NCI-H1105 treated with DMSO at 0.1 percent for 48 hours (cell line): ENCODE measurements around the gene WWOX.
A peak's percentile ranks its signal among the peaks of the same experiment; 100 is the strongest.

Source experiments
- DNase-seq: peaks from one replicate; lab custom pipeline; 2025; lab: John Stamatoyannopoulos, UW

WWOX gene

DNA sequence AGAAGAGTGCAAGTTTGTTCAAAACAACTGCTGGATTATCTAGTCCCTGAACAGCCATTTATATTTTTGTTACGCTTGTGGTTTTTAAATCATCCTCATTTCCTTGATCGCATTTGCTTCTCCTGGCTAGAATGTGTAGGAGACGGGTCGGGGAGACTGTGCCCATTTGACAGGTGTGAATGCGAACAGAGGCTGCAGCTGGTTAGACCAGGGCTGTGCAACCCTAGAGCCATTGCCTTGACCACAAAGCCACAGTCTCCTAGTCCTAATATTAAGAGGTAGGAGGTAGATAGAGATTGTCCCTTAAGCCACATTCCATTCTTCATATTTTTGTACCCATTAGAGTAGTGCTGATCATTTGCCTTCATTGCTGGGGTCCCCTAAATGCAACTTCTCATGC, 639.1 kb downstream of the WWOX start:
- no peak for DNase-seq

DNA sequence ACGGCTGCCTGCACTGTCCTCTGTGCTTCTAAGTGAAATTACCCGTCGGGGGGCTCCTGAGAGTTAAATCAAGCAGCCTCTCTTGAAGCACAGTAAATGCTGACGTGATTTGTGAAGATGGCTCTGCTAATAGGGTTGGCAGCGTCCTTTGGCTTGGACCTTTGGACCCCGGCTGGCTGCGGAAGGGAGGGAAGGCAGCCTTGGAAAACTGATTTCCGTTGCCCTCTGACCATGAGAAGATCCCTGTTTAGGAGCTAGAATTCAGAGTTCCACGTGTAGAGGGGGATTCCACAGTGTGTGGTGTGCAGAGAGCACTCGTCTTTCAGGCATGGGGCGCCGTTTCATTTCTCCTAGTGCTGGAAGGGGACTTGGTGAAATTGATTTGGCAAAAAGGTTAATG, 640.8 kb downstream of the WWOX start:
- DNase-seq, result no peak

DNA sequence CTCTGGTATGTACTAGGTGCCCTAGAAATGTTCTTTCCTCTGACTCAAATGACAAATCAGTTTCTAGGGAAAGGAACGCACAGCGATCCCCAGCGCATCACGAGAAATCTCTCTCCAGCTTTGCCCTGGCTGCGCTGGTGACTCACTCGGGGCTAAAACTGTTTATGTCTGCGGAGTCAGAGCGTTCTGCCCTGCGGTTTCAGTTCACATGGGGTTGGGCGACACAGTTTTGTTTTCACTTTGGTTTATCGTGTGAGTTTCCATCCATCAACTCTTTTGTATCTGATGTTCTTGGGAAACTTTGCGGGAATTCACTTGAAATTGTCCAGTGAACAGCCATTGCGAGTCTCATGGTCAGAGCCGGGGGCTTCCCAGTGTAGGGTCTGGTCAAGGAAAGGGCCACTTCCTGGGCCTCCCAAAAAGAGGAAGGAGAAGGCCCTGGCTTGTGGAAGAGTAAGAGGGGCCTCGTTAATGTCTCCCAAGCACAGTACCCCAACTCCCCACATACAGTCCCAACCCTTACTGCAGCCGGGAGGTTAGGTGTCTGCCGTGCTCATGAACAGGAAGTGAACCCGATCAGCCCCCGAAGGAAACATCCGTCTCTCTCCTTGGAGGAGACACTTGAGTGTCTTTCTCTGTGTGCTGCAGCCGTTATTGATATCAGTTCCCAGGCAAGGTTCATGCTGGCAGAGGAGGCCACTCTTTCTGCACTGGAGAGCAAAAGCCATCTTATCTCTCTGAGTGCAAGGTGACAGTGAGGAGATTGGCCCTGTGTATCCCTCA, 643.2 kb downstream of the WWOX start:
- DNase-seq, result no peak

GRCh38 chr16:78743556-78743955, 644.1 kb downstream of the WWOX start:
- no peak for DNase-seq

DNA sequence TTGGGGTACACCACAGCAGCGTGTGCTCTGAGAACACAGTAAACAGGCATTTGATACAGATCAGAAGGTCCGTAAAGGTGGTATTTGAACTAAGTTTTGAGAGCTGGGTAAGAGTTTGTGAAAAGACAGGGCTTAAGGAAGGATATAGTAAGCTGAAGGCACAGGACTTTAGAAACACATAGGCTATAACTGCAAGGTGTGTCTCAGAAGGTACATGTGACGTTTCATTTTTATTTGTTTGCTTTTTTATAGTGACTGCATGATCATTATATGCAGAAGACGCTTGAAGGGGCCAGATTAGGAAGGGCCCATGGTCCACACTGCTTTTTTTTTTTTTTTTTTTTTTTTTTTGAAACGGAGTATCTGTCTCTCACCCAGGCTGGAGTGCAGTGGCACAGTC, 644.6 kb downstream of the WWOX start:
- no peak for DNase-seq

DNA sequence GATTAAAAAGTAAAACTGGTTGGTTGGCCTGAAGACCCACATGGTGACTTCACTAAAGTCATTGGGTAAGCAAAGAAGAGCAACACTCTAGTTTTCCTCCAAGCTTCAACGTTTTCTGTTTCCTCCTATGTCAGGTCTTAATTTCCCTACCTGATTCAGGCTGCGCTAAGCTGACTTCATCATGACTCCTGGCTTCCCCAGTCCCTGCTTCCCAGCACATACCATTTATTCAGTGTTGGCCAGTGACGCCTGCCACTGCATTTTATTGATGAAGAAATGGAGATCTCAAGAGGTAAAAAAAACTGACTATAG, 645.3 kb downstream of the WWOX start:
- DNase-seq, result no peak

DNA sequence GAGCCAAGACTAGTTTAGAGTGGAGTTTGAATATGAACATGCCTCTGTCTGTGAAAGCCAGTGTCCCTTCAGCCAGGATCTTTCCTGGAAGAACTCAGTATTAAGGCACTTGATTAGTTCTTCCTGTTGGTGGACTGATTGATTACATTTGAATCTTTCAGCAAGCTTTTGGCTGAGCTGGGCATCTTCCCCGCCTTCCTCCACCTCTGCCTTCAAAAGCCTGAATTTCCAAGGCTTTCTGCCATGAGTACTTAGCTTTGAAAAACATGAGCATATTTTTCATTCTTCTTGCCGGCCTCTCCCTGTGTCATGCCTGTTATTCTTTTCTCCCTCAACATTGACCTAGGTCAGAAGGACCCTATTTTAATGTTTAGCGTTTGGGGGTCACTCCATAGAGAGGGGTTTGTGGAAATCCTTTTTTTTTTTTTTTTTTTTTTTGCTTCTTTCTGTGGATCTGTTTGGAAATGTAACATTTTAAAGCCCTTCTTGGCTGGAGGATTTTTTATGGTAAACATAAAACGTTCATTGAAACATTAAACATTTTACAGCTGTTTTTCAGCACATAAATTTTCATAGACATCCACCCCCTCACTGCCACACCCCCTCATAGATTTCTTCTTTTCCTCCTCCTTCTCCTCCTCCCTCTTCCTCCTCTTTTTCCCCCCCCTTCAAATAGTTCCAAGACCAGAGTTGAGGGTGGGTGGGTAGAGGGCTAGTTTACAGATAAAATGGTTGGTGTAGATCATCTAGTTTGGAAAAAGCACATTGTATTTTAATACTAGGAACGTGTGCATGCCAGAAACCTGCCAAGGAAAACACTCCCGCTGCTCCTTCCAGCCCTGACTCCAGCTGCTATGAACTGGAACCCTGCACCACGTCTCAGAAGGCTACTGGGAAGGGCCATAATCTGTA, 645.9 kb downstream of the WWOX start:
- no peak for DNase-seq

- DNase-seq, result no peak
These were observed 647.3 kb downstream of the WWOX start for GRCh38 chr16:78746718-78747117.

GRCh38 chr16:78748220-78748929, 648.9 kb downstream of the WWOX start:
- peak; percentile 90 for DNase-seq

DNA sequence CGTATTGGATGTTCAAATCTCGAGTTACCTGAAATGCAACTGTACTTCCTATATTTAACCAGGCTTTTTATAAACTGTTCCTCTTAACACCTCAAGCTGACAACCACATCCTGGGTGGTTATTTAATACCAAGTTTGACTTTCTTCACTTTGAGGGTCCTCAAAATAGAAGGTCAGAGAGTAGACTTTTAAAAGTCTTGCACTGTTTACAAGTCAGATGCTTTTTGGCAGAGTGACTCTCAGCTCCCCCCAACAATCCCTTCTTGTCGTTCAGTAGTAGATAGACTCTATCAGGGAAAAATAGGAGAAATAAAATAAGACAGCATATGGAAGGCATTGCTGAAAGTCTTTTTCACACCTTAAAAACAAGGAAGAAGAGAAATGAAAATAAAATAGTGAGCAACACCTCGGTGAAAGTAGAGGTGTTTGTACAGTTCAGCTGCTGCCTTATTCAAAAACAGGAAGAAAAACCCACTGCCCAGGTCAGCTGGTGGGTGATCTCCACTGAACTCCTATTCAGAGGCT, 650.4 kb downstream of the WWOX start:
- no peak for DNase-seq

DNA sequence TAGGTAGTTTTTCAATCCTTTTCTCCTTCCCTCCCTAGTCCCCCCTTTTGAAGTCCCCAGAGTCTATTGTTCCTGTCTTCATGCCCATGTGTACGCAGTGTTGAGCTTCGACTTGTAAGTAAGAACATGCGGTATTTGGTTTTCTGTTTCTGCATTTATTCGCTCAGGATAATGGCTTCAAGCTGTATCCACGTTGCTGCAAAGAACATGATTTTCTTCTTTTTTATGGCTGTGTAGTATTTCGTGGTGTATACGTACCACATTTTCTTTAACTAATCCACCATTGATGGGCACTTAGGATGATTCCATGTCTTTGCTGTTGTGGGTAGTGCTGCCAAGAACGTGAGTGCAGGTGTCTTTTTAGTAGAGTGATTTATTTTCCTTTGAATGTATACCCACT, 651.2 kb downstream of the WWOX start:
- DNase-seq, result no peak

GRCh38 chr16:78751601-78752000, 652.1 kb downstream of the WWOX start:
- no peak for DNase-seq

GRCh38 chr16:78754713-78755112, 655.3 kb downstream of the WWOX start:
- no peak for DNase-seq

GRCh38 chr16:78755751-78756661, 656.6 kb downstream of the WWOX start:
- DNase-seq, result no peak

GRCh38 chr16:78759596-78759995, 660.1 kb downstream of the WWOX start:
- DNase-seq, result no peak

- no peak for DNase-seq
These were observed 661.2 kb downstream of the WWOX start for GRCh38 chr16:78760611-78761010.

GRCh38 chr16:78761427-78761826, 662.0 kb downstream of the WWOX start:
- DNase-seq, result no peak

DNA sequence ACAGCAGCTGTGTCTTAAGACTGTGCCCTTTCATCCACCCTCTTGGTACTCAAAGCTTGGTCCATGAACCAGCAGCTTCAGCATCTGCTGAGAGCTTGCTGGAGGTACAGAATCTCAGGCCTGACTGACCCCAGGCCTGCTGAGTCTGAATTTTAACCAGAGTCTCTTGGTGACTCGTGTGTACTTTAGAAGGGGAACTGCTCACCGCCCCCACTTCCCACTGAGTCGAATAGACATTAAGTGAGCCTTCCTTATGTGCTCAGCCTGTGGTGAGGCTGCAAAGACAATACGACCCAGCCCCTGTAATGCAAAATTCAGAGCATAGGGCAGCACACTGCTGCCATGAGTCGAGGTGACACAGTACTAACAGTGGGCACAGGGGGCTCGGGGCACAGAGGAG, 662.8 kb downstream of the WWOX start:
- no peak for DNase-seq

- peak; percentile 34 for DNase-seq
These were observed 664.5 kb downstream of the WWOX start for GRCh38 chr16:78763821-78764440.

DNA sequence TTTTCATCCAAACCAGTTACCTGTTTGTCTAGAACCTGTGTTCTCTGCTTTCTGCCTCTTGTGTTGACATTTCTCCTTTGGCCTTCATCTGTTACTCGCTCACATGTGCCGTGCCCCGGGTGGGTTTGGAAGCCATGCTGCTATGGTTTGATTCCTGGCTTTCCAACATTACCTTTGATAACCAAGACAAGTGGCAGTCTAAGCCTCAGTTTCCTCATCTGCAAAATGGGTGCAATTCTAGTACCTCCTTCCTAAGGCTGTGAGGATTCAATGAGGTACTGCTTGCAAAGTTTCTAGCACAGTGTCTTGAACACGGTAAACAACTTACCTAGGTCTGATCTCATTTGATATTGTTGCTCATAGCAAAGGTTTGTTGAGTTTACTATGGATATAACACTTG, 665.0 kb downstream of the WWOX start:
- DNase-seq, result no peak

DNA sequence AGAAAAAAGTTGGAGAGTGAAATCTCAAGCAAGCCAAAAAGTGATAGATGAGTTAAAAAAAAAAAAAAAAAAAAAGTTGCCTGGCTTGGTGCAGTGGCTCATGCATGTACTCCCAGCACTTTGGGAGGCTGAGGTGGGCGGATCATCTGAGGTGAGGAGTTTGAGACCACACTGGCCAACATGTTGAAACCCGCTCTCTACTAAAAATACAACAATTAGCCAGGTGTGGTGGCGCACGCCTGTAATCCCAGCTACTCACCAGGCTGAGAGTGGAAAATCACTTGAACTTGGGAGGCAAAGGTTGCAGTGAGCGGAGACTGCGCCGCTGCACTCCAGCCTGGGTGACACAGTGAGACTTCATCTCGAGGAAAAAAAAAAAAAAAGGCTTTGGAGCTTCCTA, 668.8 kb downstream of the WWOX start:
- DNase-seq, result no peak
